Bladder microvascular endothelial cell (primary cell): Measurements from ENCODE around the gene PSAPL1. TPM values are rescaled to one million over a fixed set of nuclear protein-coding genes. Genes with fewer than 3 reads are reported as not detected.

Experiments
- total RNA-seq: library from RNA; depleted of rRNA; stranded (reverse); fragments of >200 nt; gene quantifications from 2 replicates; pipeline ENCODE4 v1.2.3, GENCODE V29; 2014

The PSAPL1 gene
- not detected in 2 replicates for total RNA-seq

GRCh38 chr4:7434766-7435150 lies at the start of gene PSAPL1:
TSS of gene PSAPL1 (minus strand) at chr4:7434930. CDS start at chr4:7434879, 51 bp downstream.

Other genes starting within 250 kb of the PSAPL1 start
- gene SORCS2, start 242.4 kb downstream of the PSAPL1 start, total RNA-seq: not detected in 2 replicates